Right ventricle myocardium inferior (tissue), 1 donor: ENCODE data around the gene UBQLN1. TPM values are rescaled to one million over a fixed set of nuclear protein-coding genes. Genes with fewer than 3 reads are reported as not detected.
"Not testable (repeated sequence)": the region's sequence is repeated elsewhere in the genome, so short reads cannot be mapped to it uniquely, and the experiment has no call there.

ENCODE experiments used
- ATAC-seq: fragments of 200-7000 bp; cut with Tn5 transposase; one replicate; pipeline ENCODE4 v1.9.1; 2020; ENCODE audit warnings: mild to moderate bottlenecking, moderate library complexity
- DNase-seq: peaks from one replicate; pipeline ENCODE4 v3.0.0; 2021; ENCODE audit errors: missing footprints
- intact Hi-C: fragments of 100-400 bp; cut with DNase I; formaldehyde crosslinking; loops from one replicate; pipeline ENCODE4 v1.11.0; 2022
- total RNA-seq: library from RNA; stranded (reverse); fragmentation: NEBNext Ultra II Directional; extraction: Animal tissue kit (Norgen Biotek cat#: 25700); gene quantifications from one replicate; pipeline ENCODE4 v1.2.1, GENCODE V29; 2021
- donor health status: DM: no; HTN: yes; CAD: no; lungs with severe emphysema.

UBQLN1 gene
- total RNA-seq, 1 donor from 2014 or later: 78.7 TPM

- DNase-seq: peak; percentile 83
- intact Hi-C loops: loop anchor here (5.0 kb wide), 1 partner anchor 452 kb away; no protein-coding TSS in a partner anchor
- ATAC-seq: peak; percentile 72
Measured at GRCh38 chr9:83649080-83649479, 58.7 kb downstream of the UBQLN1 start.

GRCh38 chr9:83646500-83647239 is 61.1 kb downstream of the UBQLN1 start:
- DNase-seq (no peak), ATAC-seq (no peak)
- intact Hi-C loops: loop anchor here (5.0 kb wide), 1 partner anchor 449 kb away; no protein-coding TSS in a partner anchor

GRCh38 chr9:83642793-83643192 is 65.0 kb downstream of the UBQLN1 start:
- intact Hi-C loops: no loop called here
- ATAC-seq: no peak

GRCh38 chr9:83639266-83639665 is 68.5 kb downstream of the UBQLN1 start:
- no peak for ATAC-seq
- intact Hi-C loops: no loop called here

More at GRCh38 chr9:83642793-83643192, 65.0 kb downstream of the UBQLN1 start:
- DNase-seq: no peak

DNA sequence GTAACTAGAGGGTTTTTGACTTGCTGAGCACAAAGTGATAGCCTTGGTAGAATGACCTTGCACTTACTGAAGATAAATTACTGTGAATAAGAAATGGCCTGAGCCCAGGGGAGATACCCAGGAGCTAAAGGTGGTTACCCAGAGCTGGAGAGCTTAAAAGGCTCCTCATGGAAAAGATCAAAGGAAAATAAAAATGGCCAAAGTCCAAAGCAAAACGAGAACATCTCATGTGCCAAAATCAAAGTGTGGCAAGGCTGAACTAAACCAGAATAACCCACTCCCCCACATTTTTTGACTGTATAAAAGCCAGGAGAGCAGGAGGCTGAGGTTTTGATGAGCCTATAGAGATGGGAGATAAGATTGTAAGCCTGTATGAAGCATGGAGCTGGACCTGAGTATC is 70.4 kb downstream of the UBQLN1 start:
- DNase-seq (no peak), ATAC-seq (no peak)
- intact Hi-C loops: no loop called here

More at GRCh38 chr9:83639266-83639665, 68.5 kb downstream of the UBQLN1 start:
- no peak for DNase-seq

- ATAC-seq: no peak
- DNase-seq: no peak
- intact Hi-C loops: no loop called here
Measured at GRCh38 chr9:83636813-83637212, 70.9 kb downstream of the UBQLN1 start.

GRCh38 chr9:83633676-83634075 is 74.1 kb downstream of the UBQLN1 start:
- DNase-seq (no peak), ATAC-seq (no peak)
- intact Hi-C loops: no loop called here

GRCh38 chr9:83633255-83633654 is 74.5 kb downstream of the UBQLN1 start:
- intact Hi-C loops: no loop called here
- no peak for DNase-seq
- no peak for ATAC-seq

DNA sequence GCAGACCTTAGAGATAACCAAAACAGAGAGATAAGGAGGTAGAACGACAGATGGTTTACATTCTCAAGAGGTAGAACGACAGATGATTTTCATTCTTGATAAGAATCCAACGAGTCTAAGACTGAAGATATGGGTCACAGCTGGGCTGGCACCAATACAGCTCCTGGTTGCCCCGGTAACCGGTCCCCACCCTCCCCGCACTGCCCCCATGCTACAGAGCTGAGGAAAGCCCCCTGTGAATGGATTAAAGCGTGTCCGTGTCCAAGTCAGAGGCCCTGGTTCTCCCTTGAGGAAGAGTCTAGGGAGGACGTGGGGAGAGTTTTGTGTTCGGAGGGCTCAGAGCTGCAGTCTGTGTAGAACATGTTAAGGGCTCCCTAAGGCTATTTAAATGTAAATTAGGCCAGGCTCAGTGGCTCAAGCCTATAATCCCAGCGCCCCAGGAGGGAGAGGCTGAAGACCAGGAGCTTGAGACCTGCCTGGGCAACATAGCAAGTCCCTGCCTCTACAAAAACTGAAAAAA is 76.8 kb downstream of the UBQLN1 start:
- intact Hi-C loops: no loop called here
- peak; percentile 51 for ATAC-seq
- no peak for DNase-seq

DNA sequence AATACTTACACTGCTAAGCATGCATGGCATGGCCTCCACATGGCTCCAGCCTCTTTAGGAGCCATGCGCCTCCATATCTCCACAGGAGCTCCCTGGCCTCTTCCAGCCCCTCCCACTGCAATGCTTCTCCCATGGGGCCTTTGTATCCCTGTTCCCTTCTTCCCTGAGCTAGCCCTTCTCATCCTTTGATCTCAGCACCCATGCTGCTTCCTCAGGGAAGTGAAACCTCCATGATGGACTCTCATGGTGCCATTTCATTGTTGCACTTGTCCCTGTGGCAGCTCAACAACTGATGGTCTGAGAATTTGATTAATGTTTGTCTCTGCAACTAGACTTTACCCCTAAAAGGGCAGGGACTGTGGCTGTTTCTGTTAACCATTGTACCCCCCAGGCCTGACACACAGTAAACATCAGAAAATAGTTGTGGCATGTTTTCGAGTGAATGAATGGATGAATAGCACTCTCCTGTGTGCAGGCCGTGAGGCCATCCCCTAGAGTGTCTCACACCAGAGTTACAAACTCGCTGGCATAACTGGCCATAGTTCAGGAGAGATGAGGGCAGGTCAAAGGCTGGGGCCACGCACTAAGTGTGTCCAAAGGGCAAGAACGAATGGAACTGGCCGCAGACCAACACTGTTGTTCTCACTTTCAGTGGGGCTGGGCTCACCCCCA is 78.2 kb downstream of the UBQLN1 start:
- ATAC-seq (no peak), DNase-seq (no peak)
- intact Hi-C loops: no loop called here

DNA sequence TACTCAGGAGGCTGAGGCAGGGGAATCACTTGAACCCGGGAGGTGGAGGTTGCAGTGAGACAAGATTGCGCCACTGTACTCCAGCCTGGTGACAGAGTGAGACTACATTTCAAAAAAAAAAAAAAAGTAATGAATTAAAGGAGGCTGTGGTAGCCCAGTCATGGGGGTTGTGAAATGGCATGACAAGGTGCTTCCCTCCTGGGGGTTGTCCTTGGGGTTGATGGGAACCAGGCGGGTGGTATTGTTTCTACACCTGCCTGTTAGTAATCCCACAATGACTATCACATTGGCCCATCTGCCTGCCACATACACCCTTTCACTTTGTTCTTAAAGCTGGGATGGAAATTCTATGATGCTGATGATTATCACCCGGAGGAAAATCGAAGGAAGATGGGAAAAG is 79.2 kb downstream of the UBQLN1 start:
- DNase-seq: no peak
- intact Hi-C loops: no loop called here
- no peak for ATAC-seq

DNA sequence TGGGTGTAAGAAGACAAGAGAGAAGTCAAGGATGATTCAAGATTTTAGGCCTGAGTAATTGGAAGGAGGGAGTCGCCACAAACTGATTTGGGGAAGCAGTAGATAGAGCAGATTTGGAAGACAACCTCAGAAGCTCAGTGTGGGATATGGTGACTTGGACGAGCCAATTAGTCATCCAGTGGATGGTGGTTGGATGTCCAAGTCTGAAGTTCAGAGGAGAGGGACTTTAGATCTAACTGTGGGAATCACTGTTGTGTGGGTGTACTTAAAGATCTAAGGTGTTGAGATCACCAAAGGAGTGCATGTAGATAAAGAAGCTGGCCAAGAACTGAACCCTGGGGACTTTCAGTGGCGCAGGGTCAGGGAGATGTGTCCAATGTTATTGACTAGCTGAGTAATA is 82.6 kb downstream of the UBQLN1 start:
- intact Hi-C loops: no loop called here
- no peak for DNase-seq
- no peak for ATAC-seq

- DNase-seq: no peak
- peak; percentile 19 for ATAC-seq
- intact Hi-C loops: loop anchor here (5.0 kb wide), 2 partner anchors 84 to 289 kb away; partner anchors contain the start of gene UBQLN1
Measured at GRCh38 chr9:83623679-83624076, 84.1 kb downstream of the UBQLN1 start.

DNA sequence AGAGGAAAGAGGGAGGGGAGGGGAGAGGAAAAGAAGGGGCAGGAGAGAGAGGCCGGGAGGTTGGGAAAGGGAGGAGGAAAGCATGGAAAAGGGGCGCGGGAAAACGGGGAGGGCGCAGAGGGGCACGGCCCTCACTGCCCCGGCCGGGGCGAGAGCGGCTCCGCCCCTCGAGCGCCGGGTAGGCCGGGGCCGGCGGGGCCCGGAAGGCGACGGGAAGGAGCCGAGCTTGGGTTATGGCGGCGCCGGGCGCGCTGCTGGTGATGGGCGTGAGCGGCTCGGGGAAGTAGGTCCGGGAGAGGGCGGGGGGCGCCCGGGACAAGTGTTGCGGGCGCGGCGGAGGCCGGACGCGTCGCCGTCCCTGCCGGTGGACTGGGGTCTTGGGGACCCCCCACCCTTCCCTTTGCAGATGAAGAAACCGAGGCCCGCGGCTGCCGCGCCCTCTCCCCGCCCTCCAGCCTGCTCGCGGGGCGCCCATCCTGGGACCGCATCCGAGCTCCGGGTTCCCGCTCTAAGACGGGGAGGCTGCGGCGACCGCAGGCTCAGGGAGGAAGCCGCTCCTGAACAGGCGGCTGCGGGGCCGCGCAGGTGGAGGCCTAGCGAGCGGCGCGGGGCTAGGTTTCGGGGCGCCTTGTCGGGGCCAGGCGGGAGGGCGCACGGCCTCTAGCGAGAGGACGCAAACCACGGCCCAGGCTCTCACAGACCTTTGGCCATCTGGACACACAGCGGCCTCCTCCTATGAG is 84.6 kb downstream of the UBQLN1 start, which contains the start of gene IDNK:
IDNK (plus strand) TSS at position 205 of the 740 bp plus-strand sequence; CDS start at position 234, 29 bp downstream.
- intact Hi-C loops: loop anchor here (5.0 kb wide), 2 partner anchors 84 to 289 kb away; partner anchors contain the start of gene UBQLN1
- DNase-seq: peak; percentile 87
- ATAC-seq: peak; percentile 93

DNA sequence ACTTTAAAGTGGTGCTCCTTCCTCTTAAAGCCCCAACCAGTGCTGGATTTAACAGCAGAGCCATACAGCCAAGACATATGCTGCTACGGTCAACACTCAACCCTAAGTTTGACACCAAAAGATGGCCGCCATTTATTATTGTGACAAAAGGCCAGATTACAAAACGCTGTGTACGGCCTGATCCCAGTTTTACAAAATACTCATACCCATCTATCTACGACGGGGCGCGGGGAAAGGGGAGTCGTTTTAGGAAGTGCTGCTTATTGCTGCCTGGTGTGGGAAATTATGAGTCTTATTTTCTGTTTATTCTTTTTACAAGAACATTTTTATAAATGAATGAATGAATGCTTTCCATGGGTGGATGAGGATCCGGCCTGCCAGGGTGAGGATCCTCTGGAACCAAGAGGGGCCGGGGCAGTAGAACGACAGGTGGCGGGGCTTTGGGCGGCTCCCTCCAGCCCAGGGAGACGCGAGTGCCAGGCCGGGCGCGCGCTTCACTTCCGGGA is 85.3 kb downstream of the UBQLN1 start:
- DNase-seq (peak; percentile 82), ATAC-seq (peak; percentile 78)
- intact Hi-C loops: loop anchor here (5.0 kb wide), 2 partner anchors 85 to 290 kb away; partner anchors contain the start of gene UBQLN1

GRCh38 chr9:83620841-83621636 is 86.7 kb downstream of the UBQLN1 start:
- intact Hi-C loops: loop anchor here (5.0 kb wide), 2 partner anchors 86 to 291 kb away; partner anchors contain the start of gene UBQLN1
- DNase-seq (no peak), ATAC-seq (no peak)

DNA sequence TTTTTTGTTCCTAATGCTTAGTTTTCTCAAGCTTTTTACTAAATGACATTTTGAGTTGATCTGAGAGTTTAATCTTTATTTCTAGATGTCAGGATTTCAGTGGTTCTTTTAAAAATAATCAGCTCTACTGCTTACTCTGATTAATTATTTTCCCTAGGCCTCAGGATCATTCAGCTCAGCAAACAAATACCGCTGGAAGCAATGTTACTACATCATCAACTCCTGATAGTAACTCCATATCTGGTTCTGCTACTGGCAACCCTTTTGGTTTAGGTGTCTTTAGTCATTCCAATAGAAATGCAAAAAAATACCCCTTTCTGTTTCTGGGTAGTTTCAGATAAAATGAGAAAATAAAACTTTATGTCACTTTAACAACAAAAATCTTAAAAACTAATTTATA is 90.5 kb downstream of the UBQLN1 start:
- no peak for ATAC-seq
- intact Hi-C loops: no loop called here
- DNase-seq: no peak

DNA sequence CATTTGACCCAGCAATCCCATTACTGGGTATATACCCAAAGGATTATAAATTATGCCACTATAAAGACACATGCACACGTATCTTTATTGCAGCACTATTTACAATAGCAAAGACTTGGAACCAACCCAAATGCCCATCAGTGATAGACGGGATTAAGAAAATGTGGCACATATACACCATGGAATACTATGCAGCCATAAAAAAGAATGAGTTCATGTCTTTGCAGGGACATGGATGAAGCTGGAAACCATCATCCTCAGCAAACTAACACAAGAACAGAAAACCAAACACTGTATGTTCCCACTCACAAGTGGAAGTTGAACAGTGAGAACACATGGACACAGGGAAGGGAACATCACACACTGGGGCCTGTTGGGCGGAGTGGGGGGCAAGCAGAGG is 94.5 kb downstream of the UBQLN1 start:
- ATAC-seq, intact Hi-C loops, DNase-seq: not testable (repeated sequence)
